ENCODE data around the gene PALS1.
"Not testable (repeated sequence)": the region's sequence is repeated elsewhere in the genome, so short reads cannot be mapped to it uniquely, and the experiment has no call there.

Gene PALS1

GRCh38 chr14:67270145-67270753 is 29.0 kb downstream of the PALS1 start:
- peaks cover 8% of the 10 kb centered on the region for H3K4me1 Mint-ChIP-seq
- H3K36me3 Mint-ChIP-seq (ENCODE audit: low read depth), result peaks cover 20% of the 10 kb centered on the region
- DNase-seq (no peak), ATAC-seq (no peak)
- no peaks in the 10 kb centered on the region for H3K27me3 Mint-ChIP-seq
- no peak overlapping the region for H3K4me3 Mint-ChIP-seq
- H3K27ac Mint-ChIP-seq, result no peak overlapping the region
- H3K9me3 Mint-ChIP-seq, result no peaks in the 10 kb centered on the region

- DNase-seq (no peak), ATAC-seq (no peak)
- H3K36me3 Mint-ChIP-seq (ENCODE audit: low read depth), result peaks cover 23% of the 10 kb centered on the region
- H3K27me3 Mint-ChIP-seq, result no peaks in the 10 kb centered on the region
- no peak overlapping the region for H3K4me3 Mint-ChIP-seq
- H3K27ac Mint-ChIP-seq, result no peak overlapping the region
- peaks cover 8% of the 10 kb centered on the region for H3K4me1 Mint-ChIP-seq
- H3K9me3 Mint-ChIP-seq, result no peaks in the 10 kb centered on the region
Measured at GRCh38 chr14:67270933-67271332, 29.7 kb downstream of the PALS1 start.

GRCh38 chr14:67273281-67273680 is 32.0 kb downstream of the PALS1 start:
- not testable (repeated sequence) for H3K4me1 Mint-ChIP-seq, H3K27ac Mint-ChIP-seq, ATAC-seq, H3K4me3 Mint-ChIP-seq, H3K9me3 Mint-ChIP-seq, DNase-seq, H3K27me3 Mint-ChIP-seq
- H3K36me3 Mint-ChIP-seq (ENCODE audit: low read depth), result peaks cover 23% of the 10 kb centered on the region

- ATAC-seq (no peak), DNase-seq (no peak)
- Mint-ChIP-seq H3K36me3 (ENCODE audit: low read depth) (peaks cover 21% of the 10 kb centered on the region), H3K4me3 (no peak overlapping the region), H3K4me1 (peaks cover 2% of the 10 kb centered on the region), H3K27me3 (no peaks in the 10 kb centered on the region), H3K9me3 (no peaks in the 10 kb centered on the region), H3K27ac (no peak overlapping the region)
Measured at GRCh38 chr14:67276131-67276530, 34.9 kb downstream of the PALS1 start.

- Mint-ChIP-seq H3K4me1 (peaks cover 2% of the 10 kb centered on the region), H3K27me3 (no peaks in the 10 kb centered on the region), H3K4me3 (no peak overlapping the region), H3K36me3 (ENCODE audit: low read depth) (peaks cover 3% of the 10 kb centered on the region), H3K27ac (no peak overlapping the region), H3K9me3 (no peaks in the 10 kb centered on the region)
- DNase-seq (no peak), ATAC-seq (no peak)
Measured at GRCh38 chr14:67280506-67280905, 39.3 kb downstream of the PALS1 start.

GRCh38 chr14:67285876-67286452 is 44.7 kb downstream of the PALS1 start:
- ATAC-seq (no peak), DNase-seq (no peak)
- Mint-ChIP-seq H3K27me3 (no peaks in the 10 kb centered on the region), H3K36me3 (ENCODE audit: low read depth) (no peaks in the 10 kb centered on the region), H3K4me1 (no peaks in the 10 kb centered on the region), H3K9me3 (no peaks in the 10 kb centered on the region), H3K27ac (no peak overlapping the region), H3K4me3 (no peak overlapping the region)

All from activated naive CD8-positive, alpha-beta T cell treated with anti-CD3 and anti-CD28 coated beads, Interleukin-2, amount 50 U/mL, for 24 hours (primary cell).